ENCODE data around the gene BRD2.
"Not testable (repeated sequence)": the region's sequence is repeated elsewhere in the genome, so short reads cannot be mapped to it uniquely, and the experiment has no call there.

The BRD2 gene

DNA sequence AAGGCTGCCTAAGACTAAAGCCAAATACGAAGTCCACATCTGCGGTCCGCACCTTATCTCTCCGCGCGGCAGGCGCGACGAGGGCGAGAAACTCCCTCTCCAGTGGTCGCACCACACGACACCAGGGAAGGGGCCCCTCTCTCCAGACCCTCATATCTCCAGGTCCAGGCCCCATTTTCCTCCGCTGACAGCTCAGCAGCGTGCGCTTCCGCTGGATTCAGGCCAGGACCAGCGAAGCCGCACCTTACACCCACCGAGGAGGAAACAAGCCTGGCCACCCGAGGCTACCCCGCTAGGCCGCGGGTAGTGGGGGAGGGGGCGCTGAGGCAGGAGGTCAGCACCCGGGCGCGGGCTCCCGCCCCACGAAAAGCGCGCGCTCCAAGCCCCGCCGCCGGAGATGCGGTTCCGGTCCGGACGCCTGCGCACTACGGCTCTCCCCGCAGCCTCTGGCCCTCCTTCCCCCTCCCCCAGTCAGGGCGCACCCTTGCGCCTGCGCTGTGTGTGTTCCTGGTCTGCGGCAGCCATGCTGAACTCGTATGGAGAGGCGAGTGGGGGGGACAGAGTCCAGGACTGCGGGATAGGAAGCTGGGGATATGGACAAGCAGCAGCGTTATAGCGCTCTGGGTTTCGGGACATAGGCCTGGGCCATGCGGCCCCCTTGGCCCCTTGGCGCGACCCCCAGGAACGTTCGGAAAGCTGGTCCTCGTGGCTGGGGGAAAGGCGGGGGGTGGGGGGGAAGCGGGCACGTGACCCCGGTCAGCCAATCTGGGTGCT is at the start of gene BRD2:
Gene BRD2, plus strand, starts transcription at position 502 of the 774 bp plus-strand sequence. CDS start 4,305 bp downstream, outside the sequence.
- peak; percentile 93 to 96 for DNase-seq

GRCh38 chr6:32920715-32921114 is 47.7 kb upstream of the BRD2 start:
- DNase-seq, result no peak

- DNase-seq, result no peak
Measured at GRCh38 chr6:32922083-32922482, 46.3 kb upstream of the BRD2 start.

DNA sequence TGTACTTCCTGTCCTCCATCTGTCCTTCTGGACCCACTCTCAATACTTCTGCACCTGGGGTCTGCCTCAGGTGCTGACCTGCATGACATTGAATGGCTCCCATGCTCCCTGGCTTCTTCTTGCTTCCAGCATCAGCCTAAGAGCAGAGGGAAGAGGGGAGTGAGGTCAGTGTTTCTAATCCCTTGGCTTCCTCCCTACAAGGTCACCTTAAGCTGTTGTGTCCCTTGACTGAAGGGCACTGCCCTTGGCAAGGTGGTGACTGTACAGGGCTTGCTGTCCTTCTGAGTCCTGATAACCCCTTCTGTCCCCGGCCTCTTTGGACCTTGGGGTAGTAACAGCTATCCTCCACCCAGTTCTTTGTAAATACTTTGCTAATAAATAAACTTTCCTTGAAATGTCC is 37.2 kb upstream of the BRD2 start:
- DNase-seq, result no peak

- no peak for DNase-seq
Measured at GRCh38 chr6:32932132-32932868, 36.1 kb upstream of the BRD2 start.

DNA sequence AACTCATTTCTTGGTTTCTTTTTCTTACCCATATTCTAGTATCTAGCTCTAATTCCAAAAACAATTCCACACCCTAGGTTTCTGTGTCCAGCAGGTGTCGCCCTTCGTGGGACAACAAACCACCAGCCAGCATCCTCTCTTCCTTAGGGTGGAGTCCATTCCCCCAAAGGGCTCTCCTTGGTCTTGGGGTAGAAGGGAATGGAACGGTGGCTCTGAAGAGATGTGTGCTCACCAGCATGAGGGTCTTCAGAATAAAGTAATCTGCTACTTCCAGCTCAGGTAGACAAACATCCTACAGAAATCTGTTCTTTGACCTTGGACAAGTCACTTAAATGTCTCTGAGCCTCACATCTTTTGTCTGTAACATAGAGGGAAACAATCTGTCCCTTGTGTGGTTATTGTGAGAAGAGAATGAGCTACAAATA is 34.7 kb upstream of the BRD2 start:
- peak; percentile 47 to 59 for DNase-seq

DNA sequence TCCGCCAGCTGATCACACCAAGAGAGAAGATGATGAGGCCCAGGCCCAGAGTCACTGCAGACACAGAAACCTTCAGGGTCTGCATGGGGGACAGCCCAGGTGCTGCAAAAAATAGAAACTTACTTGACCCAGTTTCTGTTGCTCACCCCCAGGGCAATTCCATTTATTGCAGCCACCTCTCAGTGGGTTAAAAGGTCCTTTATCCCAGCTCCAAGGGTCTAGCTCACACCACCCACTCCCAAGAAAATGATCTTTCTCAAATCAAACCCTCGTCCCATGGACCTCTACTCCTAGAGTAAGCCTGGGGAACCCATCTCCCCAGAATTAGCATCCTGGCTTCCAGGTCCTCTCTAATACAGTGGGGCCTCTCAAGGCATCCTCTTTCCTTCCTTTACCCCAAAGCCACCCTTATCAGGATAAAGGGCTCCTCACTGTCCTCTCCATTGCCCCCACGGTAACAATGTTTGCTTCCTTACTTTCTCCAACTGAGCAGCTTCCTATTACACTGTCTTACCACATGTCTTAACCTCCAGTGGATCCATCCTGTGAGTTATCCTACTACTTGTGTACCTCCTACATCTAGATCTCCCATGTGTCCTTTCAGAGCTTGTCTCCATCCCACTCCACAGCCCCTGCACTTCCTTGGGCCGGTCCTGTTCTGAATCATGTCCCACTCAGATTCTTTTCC is 32.7 kb upstream of the BRD2 start:
- DNase-seq, result no peak

- no peak for DNase-seq
Measured at GRCh38 chr6:32936239-32937152, 31.9 kb upstream of the BRD2 start.

GRCh38 chr6:32937230-32937633 is 31.2 kb upstream of the BRD2 start:
- DNase-seq, result peak; percentile 26 to 30

DNA sequence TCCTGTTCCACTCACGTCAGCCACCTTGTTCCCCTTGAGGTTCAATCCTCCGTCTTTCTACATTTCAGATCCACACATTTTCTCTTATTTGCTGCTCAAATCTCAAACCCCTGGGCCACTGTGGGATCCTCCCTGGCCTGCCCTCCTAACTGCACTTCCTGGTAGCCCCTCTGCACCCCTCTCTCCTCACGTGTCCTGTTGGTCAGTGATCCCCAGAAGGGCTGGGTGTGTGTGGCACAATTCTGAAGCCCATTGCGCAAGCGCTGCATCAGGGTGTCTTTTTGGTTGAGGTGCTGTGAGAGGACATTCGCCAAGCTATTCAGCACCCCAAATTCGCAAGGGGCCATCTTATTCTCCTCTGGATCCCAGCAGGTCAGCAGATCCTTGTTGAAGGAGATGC is 29.9 kb upstream of the BRD2 start:
- DNase-seq, result no peak

- peak; percentile 32 to 82 for DNase-seq
Measured at GRCh38 chr6:32940656-32941213, 27.7 kb upstream of the BRD2 start, which contains the start of gene HLA-DMB. TSS of gene HLA-DMB (minus strand) at chr6:32941028. CDS start at chr6:32940807, 221 bp downstream.

- DNase-seq, result no peak
Measured at GRCh38 chr6:32941214-32941768, 27.1 kb upstream of the BRD2 start.

GRCh38 chr6:32942555-32943123 is 25.8 kb upstream of the BRD2 start:
- not testable (repeated sequence) for DNase-seq

GRCh38 chr6:32943864-32944649 is 24.3 kb upstream of the BRD2 start:
- DNase-seq, result no peak

DNA sequence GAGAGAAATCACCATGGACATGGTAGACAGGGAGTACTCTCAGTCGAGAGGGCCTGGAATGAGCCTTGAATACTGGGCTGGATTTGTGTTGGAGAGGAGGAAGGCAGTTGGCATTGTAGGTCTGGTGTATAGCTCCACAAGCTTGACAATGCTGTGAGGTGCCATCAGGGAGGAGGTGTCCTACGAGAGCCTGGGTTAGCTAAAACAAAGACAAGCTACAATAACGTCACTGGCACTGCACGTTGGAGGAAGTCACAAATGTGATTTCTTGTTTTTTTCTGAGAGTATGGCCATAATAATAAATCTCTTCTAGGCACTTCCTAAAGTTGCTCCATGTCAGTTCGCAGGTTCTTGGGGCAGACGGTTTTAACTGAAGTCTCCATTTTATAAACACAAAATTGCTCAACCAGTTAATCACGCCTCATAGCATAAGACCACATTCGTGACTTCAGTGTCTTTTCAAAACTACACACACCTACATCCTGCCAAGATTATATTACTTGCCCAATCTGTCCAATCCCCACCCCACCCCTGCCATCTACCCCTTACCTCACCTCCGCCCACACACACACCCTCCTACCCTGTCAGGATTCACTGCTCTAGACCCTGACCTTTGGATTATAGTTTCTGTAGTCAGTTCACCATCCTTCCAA is 23.2 kb upstream of the BRD2 start:
- no peak for DNase-seq

DNA sequence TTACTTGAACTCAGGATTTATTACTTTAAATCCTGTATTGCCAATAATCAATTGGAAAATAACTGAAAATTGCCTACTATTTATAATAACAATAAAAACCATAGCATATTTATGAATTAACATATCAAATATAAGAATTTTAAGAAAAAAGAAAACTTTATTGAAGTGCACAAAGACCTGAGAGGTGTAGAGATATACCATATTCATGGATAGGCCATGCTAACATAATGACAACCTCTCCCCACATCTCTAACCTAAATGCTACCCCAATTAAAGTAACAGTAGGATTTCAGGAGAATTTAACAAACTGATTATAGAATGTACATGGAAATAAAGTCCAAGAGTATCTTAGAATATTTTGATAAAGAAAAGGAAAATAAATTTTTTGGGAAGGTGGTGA is 22.4 kb upstream of the BRD2 start:
- no peak for DNase-seq

DNA sequence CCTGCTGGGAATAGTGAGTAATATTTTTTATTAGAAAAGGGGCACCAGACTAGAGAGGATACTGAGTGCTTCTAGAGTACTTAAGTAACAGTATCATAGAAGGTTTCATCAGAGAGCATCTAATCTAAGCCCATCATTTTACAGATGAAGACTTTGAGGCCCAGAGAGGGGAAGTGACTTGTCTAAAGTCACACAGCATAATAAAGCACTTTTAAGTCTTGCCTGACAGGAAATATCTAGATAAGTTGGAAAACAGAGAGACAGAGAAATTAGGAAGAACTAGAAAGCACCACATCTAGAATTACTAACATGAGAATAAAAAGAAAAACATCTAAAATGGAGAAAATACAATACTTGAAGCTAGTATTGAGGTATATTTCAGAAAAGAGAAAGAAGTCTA is 21.5 kb upstream of the BRD2 start:
- DNase-seq, result no peak

DNA sequence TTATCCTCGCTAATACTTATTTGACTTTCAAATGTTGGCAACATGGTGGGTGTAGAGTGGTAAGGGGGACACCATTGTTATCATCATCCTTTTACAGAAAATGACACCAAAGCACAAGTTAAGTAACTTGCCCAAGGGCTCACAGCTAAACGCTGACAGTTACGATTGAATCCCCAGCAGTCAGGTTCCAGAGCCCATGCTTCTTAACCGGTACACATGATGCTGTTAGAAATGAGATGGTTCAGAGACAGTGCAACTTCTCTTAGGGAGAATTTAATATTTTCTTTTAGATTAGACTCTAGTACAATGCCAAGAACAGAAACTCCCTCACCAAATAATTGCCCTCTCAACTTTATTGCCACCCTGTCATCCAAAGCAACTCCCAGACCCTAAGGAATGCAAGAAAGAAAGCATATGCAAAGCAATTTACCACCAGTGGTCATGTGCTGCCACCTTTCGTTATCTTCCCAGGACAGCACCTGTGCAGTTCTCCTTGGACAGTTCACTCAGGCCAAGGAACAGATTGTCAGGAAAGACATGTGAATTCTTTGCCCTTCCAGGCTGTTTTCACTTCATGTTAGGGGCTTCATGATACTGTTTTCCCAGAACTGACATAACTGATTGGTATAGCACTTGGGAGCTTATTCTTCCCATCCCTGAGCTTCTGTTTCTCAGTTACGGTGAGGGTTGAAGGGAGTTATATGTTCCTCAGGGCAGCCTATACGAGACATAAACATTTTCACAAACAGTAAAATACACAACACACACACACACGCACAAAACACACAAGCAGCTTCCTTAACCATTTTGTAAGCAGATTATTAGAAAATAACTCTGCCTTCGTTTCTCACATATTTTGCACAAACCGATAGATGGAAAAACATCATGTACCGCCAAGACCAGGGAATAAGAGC is 20.6 kb upstream of the BRD2 start:
- no peak for DNase-seq

GRCh38 chr6:32949113-32949512 is 19.3 kb upstream of the BRD2 start:
- DNase-seq, result no peak

All from hippocampal formation (tissue), 2 donors.